Mesodermal cell (in vitro differentiated cells): ENCODE data around the gene SLC10A2.

Source experiments
- H3K27ac ChIP-seq: 2 replicates; pipeline ENCODE4 v1.7.0; 2013; ENCODE audit warnings: mild to moderate bottlenecking, low read depth, low read length, moderate library complexity; ENCODE audit not compliant: severe bottlenecking
- H3K36me3 ChIP-seq: 2 replicates; pipeline ENCODE4 v1.7.1; 2013; ENCODE audit warnings: mild to moderate bottlenecking, low read length, moderate library complexity; ENCODE audit not compliant: control insufficient read depth, insufficient read depth
- H3K4me1 ChIP-seq: one replicate; pipeline ENCODE4 v1.7.1; 2013; ENCODE audit warnings: mild to moderate bottlenecking, low read length; ENCODE audit not compliant: insufficient read depth, control insufficient read depth, poor library complexity, severe bottlenecking
- H3K4me3 ChIP-seq: 2 replicates; pipeline ENCODE4 v1.7.0; 2013; ENCODE audit warnings: low read length, control low read depth, mild to moderate bottlenecking; ENCODE audit not compliant: insufficient read depth, poor library complexity, severe bottlenecking; ENCODE audit errors: extremely low read depth
- H3K9me3 ChIP-seq: 2 replicates; pipeline ENCODE4 v1.7.1; 2013; ENCODE audit warnings: mild to moderate bottlenecking, low read length, moderate library complexity; ENCODE audit not compliant: control insufficient read depth
- WGBS, 2 experiments: methylation state at CpG; one replicate each; pipeline ENCODE4 v1.1.5; 2013; ENCODE audit warnings: missing lambda C conversion rate in 2 of 2; ENCODE audit not compliant: insufficient coverage in 2 of 2; 5-methylcytosine and 5-hydroxymethylcytosine counted together

The SLC10A2 gene

DNA sequence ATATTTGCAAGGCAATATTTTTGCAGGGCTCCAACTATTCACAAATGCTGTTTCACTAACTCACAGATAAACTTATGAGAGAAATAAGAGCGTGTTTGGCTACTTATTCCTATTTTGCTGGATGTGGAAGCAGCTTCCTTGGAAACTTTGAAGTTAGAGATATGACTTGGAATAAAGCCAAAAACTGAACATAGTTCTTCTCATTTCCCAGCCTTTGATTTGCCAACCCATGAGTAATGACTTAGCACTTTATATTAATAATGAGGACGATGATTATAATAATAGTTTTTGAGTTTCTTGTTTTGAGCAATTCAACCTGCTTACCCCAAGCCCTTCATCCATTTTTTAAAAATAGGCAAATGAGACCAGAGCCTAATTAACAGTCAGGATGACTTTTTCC lies 47.7 kb downstream of the SLC10A2 start:
- H3K4me1 ChIP-seq = no peaks in the 10 kb centered on the region
- WGBS, 2 experiments = no CpG with 5 or more reads among the region's 2 CpGs
- H3K9me3 ChIP-seq = no peaks in the 10 kb centered on the region
- no peak overlapping the region for H3K27ac ChIP-seq
- no peaks in the 10 kb centered on the region for H3K36me3 ChIP-seq
- no peak overlapping the region for H3K4me3 ChIP-seq

DNA sequence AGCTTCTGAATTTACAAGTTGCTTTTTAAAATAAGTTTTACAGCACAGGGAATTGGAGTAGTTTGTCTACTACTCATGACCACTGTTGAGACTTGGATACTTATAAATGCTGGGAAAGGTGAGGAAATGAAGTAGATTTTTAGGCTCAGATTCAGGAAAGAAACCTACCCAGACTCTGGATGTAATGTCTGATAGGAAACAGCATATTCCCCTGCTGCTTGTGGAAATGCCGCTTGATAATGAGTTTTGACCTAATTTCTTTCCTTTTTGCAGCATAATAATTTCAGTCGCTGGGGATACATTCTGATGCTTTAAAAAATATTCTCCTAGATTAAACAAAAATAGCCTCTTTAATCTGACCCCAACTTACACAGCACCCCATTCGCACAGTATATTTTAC lies 53.6 kb downstream of the SLC10A2 start:
- Histone ChIP-seq H3K9me3 (no peaks in the 10 kb centered on the region), H3K4me1 (no peaks in the 10 kb centered on the region), H3K4me3 (no peak overlapping the region), H3K36me3 (no peaks in the 10 kb centered on the region), H3K27ac (no peak overlapping the region)
- WGBS, 2 experiments = 80 to 100% methylated on average over 1 to 2 of the region's 3 CpGs

DNA sequence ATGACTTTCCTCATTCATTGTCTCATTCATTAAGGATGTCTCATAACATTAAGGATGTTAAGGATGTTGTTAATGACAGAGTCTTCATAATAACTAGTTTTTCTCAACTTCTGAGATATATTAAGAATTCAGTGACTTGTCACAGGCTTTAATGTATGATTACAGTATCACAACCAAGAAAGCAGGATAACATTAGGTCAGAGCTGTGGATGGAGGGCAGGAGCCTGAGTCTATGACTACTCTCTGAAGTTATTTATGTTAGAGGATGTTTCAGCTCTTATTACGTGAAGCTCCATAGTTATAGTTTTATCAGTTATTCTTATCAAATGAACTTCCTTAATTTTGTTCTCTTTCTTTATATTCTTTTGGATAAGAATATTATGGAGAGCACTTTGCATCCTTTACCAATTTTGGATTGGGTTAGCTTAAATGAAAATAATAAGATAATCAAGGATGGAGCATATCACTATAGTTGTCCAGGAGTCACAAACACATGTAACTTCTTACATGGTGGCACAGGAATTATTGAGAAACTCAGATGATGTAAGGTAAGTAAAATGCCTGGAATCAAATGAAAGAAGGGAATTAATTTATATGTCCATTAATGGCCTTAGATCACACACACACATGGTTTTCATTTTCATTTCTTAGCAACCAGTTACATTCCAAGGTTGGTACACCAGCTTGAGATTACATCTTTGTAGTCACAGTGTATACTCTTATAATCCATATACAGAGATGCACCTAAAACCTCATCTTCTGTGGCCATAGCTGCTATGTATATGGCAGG lies 57.0 kb downstream of the SLC10A2 start:
- H3K36me3 ChIP-seq = no peaks in the 10 kb centered on the region
- H3K27ac ChIP-seq = no peak overlapping the region
- H3K4me1 ChIP-seq = no peaks in the 10 kb centered on the region
- WGBS, 2 experiments = no CpG with 5 or more reads among the region's 1 CpG
- H3K9me3 ChIP-seq = no peaks in the 10 kb centered on the region
- no peak overlapping the region for H3K4me3 ChIP-seq

DNA sequence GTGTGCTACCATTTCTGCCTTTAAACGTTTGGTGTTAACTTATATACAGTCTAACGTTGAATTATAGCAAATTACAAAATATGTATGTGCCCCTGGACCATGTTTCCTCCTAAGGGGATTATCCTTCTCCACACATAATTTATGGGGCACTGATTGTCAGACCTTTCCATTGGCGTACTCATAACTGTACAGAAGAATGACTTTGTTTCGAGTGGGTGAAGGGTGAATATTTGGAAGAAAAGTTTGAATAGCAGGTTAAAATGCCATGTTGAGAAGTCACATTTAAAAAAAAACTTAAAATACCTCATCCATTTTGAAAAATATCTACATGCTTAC lies 58.8 kb downstream of the SLC10A2 start:
- WGBS, 2 experiments = no CpG with 5 or more reads among the region's 4 CpGs

DNA sequence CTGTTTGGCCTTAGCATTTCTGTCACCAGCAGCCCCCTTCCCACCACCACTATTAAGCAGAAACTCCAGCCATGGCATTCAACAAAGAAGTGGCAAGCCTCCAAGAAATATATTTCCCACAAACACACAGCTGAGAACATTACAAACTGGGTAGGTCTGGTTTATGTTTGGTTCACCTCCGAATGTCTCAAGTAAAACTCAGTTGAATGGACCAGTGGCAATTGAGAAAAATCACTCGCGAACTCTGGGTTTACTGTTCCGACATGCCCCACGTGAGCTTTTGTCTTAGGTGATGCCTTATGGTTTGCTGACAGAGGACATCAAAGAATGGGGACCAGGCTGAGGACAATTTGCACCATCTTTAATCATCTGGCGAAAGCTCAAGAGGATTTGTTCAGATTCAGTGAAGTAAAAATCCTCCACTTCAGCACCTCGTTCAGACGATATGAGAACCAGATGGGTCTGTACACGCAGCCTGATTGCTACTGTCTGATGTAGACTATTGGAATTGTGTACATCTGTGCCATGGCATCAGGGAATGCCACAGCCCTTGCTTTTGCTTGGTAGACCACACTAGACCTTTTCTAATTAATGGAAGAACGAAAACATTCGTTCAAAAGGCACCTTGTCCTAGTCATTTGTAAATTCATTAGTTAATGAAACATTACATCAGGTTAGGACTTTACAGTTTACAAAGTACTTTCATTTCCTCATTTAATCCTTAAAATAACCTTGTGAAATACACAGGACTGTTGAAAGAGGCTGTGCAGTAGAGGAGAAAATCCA lies 59.4 kb downstream of the SLC10A2 start:
- Histone ChIP-seq H3K4me1 (no peaks in the 10 kb centered on the region), H3K27ac (no peak overlapping the region), H3K4me3 (no peak overlapping the region), H3K36me3 (no peaks in the 10 kb centered on the region), H3K9me3 (no peaks in the 10 kb centered on the region)
- WGBS, 2 experiments = 93 to 96% methylated on average over 6 to 8 of the region's 11 CpGs

More for the DNA sequence above, 58.8 kb downstream of the SLC10A2 start:
- Histone ChIP-seq H3K4me1 (no peaks in the 10 kb centered on the region), H3K9me3 (no peaks in the 10 kb centered on the region), H3K36me3 (no peaks in the 10 kb centered on the region), H3K4me3 (no peak overlapping the region), H3K27ac (no peak overlapping the region)

DNA sequence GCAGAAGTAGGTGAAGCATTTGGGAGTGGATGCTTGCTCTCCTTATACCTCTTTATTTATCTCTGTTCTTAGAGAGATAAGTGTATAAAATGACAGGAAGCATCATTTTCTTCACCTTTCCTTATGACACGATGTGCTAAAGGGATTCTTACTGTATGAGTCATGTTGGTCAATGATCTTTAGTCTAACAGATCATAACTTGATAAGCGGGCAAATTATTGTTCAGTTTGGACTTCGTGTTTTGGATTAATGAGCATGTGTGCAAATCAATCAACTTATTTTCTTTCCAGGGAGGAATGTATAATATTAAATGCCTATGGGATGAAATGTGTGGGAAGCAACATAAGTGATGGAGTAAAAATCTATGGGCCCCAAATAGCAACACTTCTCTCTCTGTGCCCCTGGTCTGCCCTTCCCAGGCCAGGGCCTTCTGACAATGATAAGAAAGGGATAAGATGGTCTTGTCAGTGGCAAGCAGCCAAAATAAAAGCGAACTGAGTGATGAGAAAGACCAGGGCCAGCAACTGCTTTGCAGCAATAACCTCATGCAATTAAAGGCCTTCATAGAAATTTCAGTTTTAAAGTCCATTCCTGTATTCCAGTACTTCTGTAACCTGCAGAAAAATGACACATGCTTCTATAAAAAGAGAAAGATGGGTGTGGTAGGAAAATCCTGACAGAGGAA lies 61.4 kb downstream of the SLC10A2 start:
- no peaks in the 10 kb centered on the region for H3K36me3 ChIP-seq
- no peak overlapping the region for H3K4me3 ChIP-seq
- no peaks in the 10 kb centered on the region for H3K4me1 ChIP-seq
- WGBS, 2 experiments = 90 to 100% methylated on average over 1 to 2 of the region's 4 CpGs
- no peak overlapping the region for H3K27ac ChIP-seq
- H3K9me3 ChIP-seq = no peaks in the 10 kb centered on the region

DNA sequence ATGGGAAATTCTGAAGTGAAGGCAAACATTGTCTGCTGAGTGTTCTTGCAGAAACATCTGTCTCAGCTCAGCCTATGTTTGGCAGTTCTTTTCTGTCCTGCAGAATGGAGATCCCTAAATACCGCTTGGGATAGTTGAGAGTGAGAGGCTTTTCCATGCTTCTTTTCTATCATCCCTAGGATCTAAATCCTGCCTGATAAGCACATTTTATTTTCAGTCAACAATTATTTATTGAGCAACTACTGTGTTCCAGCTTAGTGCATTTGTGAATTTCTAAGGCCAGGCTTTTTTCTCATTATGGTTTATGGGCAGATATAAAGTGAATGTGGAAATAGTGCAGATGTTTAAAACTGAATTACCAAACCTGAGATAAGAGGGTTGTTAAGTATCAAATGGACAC lies 62.6 kb downstream of the SLC10A2 start:
- H3K4me1 ChIP-seq = no peaks in the 10 kb centered on the region
- 100% methylated on average over 1 of the region's 1 CpG; no CpG with 5 or more reads in 1 of the 2 experiments for WGBS, 2 experiments
- H3K36me3 ChIP-seq = no peaks in the 10 kb centered on the region
- no peak overlapping the region for H3K4me3 ChIP-seq
- no peak overlapping the region for H3K27ac ChIP-seq
- no peaks in the 10 kb centered on the region for H3K9me3 ChIP-seq

DNA sequence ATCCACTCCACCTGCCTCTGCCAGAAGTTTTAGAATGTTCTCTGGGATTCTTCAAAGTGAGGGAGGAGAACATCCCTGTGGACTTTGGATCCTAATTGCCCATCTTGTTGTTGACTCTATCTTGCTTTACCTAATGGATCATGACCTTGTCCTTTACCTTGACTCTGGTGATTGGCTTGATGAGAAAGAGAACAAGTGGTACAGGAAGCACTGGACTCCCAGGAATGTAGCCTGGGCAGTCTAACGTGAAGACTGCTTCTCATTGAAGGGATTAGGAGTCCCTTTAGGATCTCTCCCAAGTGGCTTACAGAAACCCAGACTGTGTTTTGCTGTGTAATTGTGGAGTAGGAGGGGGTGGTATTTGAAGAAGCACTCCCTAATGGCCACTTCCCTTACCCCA lies 63.9 kb downstream of the SLC10A2 start:
- no peaks in the 10 kb centered on the region for H3K9me3 ChIP-seq
- H3K36me3 ChIP-seq = no peaks in the 10 kb centered on the region
- H3K4me3 ChIP-seq = no peak overlapping the region
- no peak overlapping the region for H3K27ac ChIP-seq
- 100% methylated on average over 1 of the region's 1 CpG; no CpG with 5 or more reads in 1 of the 2 experiments for WGBS, 2 experiments
- H3K4me1 ChIP-seq = no peaks in the 10 kb centered on the region

DNA sequence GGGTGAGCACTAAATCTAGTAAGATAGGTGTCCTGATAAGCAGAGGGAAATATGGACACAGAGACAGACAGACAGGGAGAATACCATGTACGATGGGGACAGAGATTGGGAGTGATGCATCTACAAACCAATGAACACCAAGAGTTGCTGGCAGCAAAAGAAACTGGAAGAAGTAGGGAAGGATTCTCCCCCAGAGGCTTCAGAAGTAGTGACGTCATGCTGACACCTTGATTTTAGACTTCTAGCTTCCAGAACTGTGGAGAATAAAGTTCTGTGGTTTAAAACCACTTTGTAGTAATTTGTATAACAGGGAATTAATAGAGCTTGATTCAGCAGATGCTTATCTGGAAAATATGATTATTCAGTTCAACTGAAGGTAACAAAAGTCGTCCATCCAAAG lies 66.1 kb downstream of the SLC10A2 start:
- whole genome bisulfite sequencing, 2 experiments = 92 to 96% methylated on average over 3 of the region's 3 CpGs
- H3K36me3 ChIP-seq = no peaks in the 10 kb centered on the region
- H3K4me1 ChIP-seq = no peaks in the 10 kb centered on the region
- H3K27ac ChIP-seq = no peak overlapping the region
- peaks cover 6% of the 10 kb centered on the region for H3K9me3 ChIP-seq
- H3K4me3 ChIP-seq = no peak overlapping the region

DNA sequence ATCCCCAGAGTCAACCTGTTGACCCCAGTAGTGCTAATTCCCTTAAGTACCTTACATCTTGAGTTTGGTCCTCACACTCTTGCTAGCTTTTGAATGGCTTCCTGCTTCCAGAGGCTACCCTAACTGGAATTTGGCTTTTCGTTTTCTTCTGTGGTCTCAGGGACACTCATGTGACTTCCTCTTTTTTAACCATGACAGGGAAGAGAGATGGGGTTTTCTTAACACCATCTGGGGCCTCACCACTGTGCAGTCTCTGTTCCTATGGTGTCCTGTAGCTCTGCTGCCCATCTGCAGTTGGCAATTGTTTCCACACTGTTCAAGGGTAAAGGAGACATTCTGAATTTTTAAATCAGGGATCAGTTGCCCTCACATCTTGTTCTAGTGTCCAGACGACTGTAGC lies 66.7 kb downstream of the SLC10A2 start:
- Histone ChIP-seq H3K36me3 (no peaks in the 10 kb centered on the region), H3K9me3 (peaks cover 11% of the 10 kb centered on the region), H3K27ac (no peak overlapping the region), H3K4me3 (no peak overlapping the region), H3K4me1 (no peaks in the 10 kb centered on the region)
- WGBS, 2 experiments = 66 to 80% methylated on average over 2 of the region's 2 CpGs
